Stimulated activated CD8-positive, alpha-beta memory T cell treated with anti-CD3 and anti-CD28 coated beads, Interleukin-7, amount 100 ng/mL, for 1 hour (primary cell): Measurements from ENCODE around the gene WDR87.
A peak's percentile ranks its signal among the peaks of the same experiment; 100 is the strongest.
"Not testable (repeated sequence)": the region's sequence is repeated elsewhere in the genome, so short reads cannot be mapped to it uniquely, and the experiment has no call there.

ENCODE experiments used
- DNase-seq, 2 donors: peaks; one replicate each; pipeline ENCODE4 v3.0.0-alpha.2; 2020; ENCODE audit warnings: low read depth in 2 of 2

WDR87 gene

DNA sequence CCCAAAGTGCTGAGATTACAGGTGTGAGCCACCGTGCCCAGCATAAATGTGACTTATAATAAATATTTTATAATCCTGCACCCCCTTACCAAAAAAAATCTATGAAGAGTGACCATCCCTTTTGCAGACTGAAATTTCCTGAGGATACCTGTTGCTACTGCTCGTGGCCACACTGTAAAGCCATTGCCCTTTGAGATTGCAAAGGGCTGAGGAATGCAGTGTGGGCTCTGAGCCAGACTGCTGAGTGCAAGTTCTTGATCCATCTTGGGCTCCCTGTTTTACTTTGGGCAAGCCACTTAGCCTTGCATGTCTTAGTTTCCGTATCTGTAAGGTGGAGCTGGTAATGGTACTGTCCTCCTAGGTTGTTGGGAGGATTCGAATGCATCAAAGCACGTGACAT, 24.0 kb upstream of the WDR87 start:
- no peak for DNase-seq

DNA sequence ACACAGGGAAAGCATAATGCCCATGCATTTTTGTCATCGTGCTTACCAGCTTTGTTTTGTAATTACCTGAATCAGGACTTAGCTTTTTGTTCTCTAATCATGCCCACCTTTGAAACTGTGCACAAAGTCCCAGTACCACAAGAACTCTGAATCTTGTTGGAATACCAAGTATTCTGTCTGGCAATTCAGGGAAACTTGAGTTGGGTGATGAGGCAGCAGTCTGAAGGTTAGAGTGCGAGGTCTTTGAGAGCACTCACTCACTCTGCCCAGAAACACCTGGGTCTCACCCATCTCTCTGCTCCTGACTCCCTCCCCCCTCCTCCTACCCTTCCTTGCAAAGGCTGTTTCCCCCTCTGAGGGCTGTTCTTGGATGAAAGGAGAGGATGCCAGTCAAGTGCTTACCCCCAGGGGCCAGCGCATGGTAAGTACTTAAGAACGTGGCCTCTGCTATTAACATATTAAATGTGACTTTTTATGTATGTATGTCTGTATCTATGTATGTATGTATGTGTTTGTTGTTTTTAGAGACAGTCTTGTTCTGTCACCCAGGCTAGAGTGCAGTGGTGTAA, 23.0 kb upstream of the WDR87 start:
- DNase-seq, result no peak

GRCh38 chr19:37928527-37929286, 22.3 kb upstream of the WDR87 start:
- no peak for DNase-seq

GRCh38 chr19:37926711-37927110, 20.3 kb upstream of the WDR87 start:
- DNase-seq, result no peak

DNA sequence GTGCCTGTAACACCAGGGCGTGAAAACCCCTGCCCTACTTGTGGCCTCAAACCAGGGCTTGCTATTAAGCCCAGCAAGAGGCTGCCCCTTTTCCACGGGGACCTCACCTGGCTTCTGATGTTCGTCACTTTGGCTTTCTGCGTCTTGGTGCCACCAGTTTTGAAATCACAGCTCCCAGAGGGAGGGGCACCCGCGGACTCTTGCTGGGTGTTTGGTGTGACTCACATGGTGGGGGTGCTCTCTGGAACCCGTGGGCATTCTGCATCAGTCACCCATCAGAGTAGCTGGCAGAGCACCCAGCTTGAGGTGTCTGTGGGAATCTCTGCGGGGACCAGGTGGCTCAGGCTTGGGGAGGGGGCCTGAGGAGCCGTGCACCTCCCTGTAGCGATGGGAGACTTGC, 19.9 kb upstream of the WDR87 start:
- no peak for DNase-seq

GRCh38 chr19:37925212-37925611, 18.8 kb upstream of the WDR87 start:
- DNase-seq, result no peak

GRCh38 chr19:37924573-37924972, 18.2 kb upstream of the WDR87 start:
- not testable (repeated sequence) for DNase-seq

GRCh38 chr19:37920591-37921450, 14.4 kb upstream of the WDR87 start:
- DNase-seq, result no peak

DNA sequence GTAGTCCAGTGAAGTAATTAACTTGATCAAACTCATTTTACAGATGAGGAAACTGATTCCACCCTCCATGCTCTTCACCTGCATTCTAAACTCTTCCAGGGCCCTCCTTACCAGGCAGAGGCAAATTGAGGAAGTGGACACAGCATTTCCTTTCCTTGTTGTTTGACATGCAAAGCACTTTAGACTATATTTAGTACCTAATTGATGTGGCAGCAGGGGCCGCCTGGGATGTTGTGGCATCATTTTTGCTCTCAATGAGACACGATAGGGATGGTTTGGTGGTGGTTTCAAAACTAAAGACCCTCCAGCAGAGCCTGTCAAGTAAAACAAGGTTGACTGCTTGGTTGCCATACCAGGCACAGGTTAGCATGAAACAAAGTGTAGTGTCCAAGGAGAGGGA, 8.5 kb upstream of the WDR87 start:
- no peak for DNase-seq

GRCh38 chr19:37909661-37910199, 3.3 kb upstream of the WDR87 start:
- DNase-seq, result no peak

GRCh38 chr19:37907735-37908455, 1.5 kb upstream of the WDR87 start:
- no peak for DNase-seq

DNA sequence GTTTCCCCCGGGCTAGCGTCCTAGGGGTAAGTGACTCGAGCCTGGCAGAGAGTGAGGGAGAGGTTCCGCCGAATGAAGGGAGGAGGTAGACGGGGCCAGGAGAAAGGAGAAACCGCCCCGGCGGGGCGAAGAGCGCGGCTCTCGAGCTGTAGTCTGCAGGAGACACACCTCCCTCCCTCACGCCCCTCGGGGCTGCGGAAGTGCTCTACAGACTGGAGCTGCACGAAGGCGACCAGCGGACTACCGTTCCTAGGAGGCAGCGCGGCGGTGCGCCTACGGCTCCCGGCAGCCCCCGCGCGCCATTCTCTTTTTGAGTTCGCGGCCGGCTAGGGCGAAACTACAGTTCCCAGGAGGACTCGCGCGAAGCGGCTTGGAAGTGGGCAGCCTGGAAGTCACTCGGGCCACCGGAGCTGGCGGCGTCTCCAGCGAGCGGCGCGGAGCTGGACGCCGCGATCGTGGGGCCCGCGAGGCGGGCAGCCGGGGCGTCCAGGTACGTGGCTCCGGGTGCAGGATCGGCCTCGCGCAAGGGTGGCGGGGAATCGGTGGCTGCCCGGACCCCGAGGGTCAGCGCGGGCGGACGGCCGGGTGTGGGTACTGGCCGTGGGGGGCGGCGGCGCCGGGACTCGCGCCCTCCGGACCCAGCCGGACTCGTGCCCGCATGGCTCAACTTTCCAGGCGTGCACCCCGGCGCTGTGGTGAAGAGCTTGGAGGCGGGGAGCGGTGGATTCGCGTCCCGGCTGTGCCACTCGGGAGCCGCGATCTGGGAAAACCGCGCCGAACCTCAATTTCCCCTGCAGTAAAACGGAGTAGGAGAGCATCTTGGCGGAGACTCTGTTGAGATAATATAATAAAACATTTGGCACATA, 708 bp upstream of the WDR87 start, which contains the start of gene SIPA1L3:
SIPA1L3 (plus strand) TSS at position 340 of the 866 bp plus-strand sequence. CDS start 174,358 bp downstream, outside the sequence.
- DNase-seq, result peak; percentile 81 to 85

- no peak for DNase-seq
Observed at GRCh38 chr19:37903096-37903495, 3.3 kb downstream of the WDR87 start.

GRCh38 chr19:37902668-37903067, 3.7 kb downstream of the WDR87 start:
- DNase-seq, result peak; percentile 55 to 69

GRCh38 chr19:37899966-37900365, 6.4 kb downstream of the WDR87 start:
- no peak for DNase-seq

GRCh38 chr19:37899453-37899852, 6.9 kb downstream of the WDR87 start:
- no peak for DNase-seq

GRCh38 chr19:37896180-37896579, 10.2 kb downstream of the WDR87 start:
- no peak for DNase-seq

GRCh38 chr19:37893845-37894575, 12.4 kb downstream of the WDR87 start:
- no peak for DNase-seq

GRCh38 chr19:37886571-37886970, 19.8 kb downstream of the WDR87 start:
- no peak for DNase-seq

- DNase-seq, result no peak
Observed at GRCh38 chr19:37885392-37885791, 21.0 kb downstream of the WDR87 start.
